ENCODE measurements around the gene OTOR. TPM values are rescaled to one million over a fixed set of nuclear protein-coding genes. Genes with fewer than 3 reads are reported as not detected.

The OTOR gene
- total RNA-seq, 1 donor from 2014 or later: not detected

- POLR2A ChIA-PET: interaction anchor here (1.0 kb wide), 2 partner anchors 155 to 1558 kb away, joined by 4 to 5 read pairs; partner anchors contain the start of gene ZNF133
- ATAC-seq (ENCODE audit: low read depth): peak; percentile 97
- H3K27ac Mint-ChIP-seq: peak within 1 kb of the TSS; percentile 99
- DNase-seq: peak; percentile 76
- H3K4me3 Mint-ChIP-seq: peak within 1 kb of the TSS; percentile 100
- peaks cover 31% of the 10 kb centered on the region for H3K4me1 Mint-ChIP-seq
- intact Hi-C loops (cut with micrococcal nuclease): loop anchor here (1.0 to 2.0 kb wide), 2 partner anchors 157 to 1777 kb away; partner anchors contain the start of genes KIF16B and SEC23B
- H3K9me3 Mint-ChIP-seq: peaks cover 6% of the 10 kb centered on the region
- TF ChIP-seq CTCF (IDR thresholded peaks at IDR 0.05): no peak
- H3K27me3 Mint-ChIP-seq: peaks cover 17% of the 10 kb centered on the region
- CTCF ChIA-PET: no interaction called here
- H3K36me3 Mint-ChIP-seq (ENCODE audit: low read depth): peaks cover 47% of the 10 kb centered on the region
These were observed 18.3 kb upstream of the OTOR start, which contains the start of gene SNRPB2 for GRCh38 chr20:16729565-16730460. TSS of gene SNRPB2 (plus strand) at chr20:16730026. CDS start at chr20:16731703, 1,677 bp downstream.

- DNase-seq: no peak
- H3K4me3 Mint-ChIP-seq: no peak overlapping the region
- TF ChIP-seq CTCF (IDR thresholded peaks at IDR 0.05): no peak
- peaks cover 3% of the 10 kb centered on the region for H3K9me3 Mint-ChIP-seq
- peaks cover 31% of the 10 kb centered on the region for H3K4me1 Mint-ChIP-seq
- peaks cover 74% of the 10 kb centered on the region for H3K36me3 Mint-ChIP-seq (ENCODE audit: low read depth)
- CTCF ChIA-PET: no interaction called here
- peaks cover 6% of the 10 kb centered on the region for H3K27me3 Mint-ChIP-seq
- POLR2A ChIA-PET: no interaction called here
- ATAC-seq (ENCODE audit: low read depth): no peak
- H3K27ac Mint-ChIP-seq: no peak overlapping the region
- intact Hi-C loops (cut with micrococcal nuclease): no loop called here
These were observed 15.5 kb upstream of the OTOR start for GRCh38 chr20:16732506-16733152.

- no peak for DNase-seq
- intact Hi-C loops (cut with micrococcal nuclease): no loop called here
- no peak for TF ChIP-seq CTCF (IDR thresholded peaks at IDR 0.05)
- ChIA-PET CTCF (no interaction called here), POLR2A (no interaction called here)
- no peaks in the 10 kb centered on the region for H3K27me3 Mint-ChIP-seq
- H3K27ac Mint-ChIP-seq: no peak overlapping the region
- no peaks in the 10 kb centered on the region for H3K9me3 Mint-ChIP-seq
- peaks cover 65% of the 10 kb centered on the region for H3K36me3 Mint-ChIP-seq (ENCODE audit: low read depth)
- no peak for ATAC-seq (ENCODE audit: low read depth)
- H3K4me3 Mint-ChIP-seq: no peak overlapping the region
- H3K4me1 Mint-ChIP-seq: no peaks in the 10 kb centered on the region
These were observed 7.6 kb upstream of the OTOR start for GRCh38 chr20:16740365-16741072.

GRCh38 chr20:16744178-16744807 is 3.9 kb upstream of the OTOR start:
- Mint-ChIP-seq H3K27me3 (no peaks in the 10 kb centered on the region), H3K4me1 (no peaks in the 10 kb centered on the region), H3K9me3 (no peaks in the 10 kb centered on the region), H3K36me3 (ENCODE audit: low read depth) (peaks cover 33% of the 10 kb centered on the region), H3K4me3 (no peak overlapping the region), H3K27ac (no peak overlapping the region)
- intact Hi-C loops (cut with micrococcal nuclease): no loop called here
- CTCF ChIA-PET: no interaction called here
- TF ChIP-seq CTCF (IDR thresholded peaks at IDR 0.05): no peak
- POLR2A ChIA-PET: no interaction called here
- DNase-seq (no peak), ATAC-seq (ENCODE audit: low read depth) (no peak)

All from activated B cell treated with CpG ODN at 0.5 μM for 24 hours (primary cell).